K562 (cell line): Measurements from ENCODE around the gene FOXJ1.

ENCODE experiments used
- NR4A1 ChIP-seq, 2 experiments: fragments of 250-450 bp in 1 of 2; fragments of 450-650 bp in 1 of 2; sonication (Bioruptor Pico) in 1 of 2; IDR thresholded peaks; 2 replicates each; pipeline versions ENCODE4 v1.4.0 to v1.6.1; 2016 to 2020; ENCODE audit warnings: mild to moderate bottlenecking in 2 of 2, missing compliant biosample characterization in 1 of 2, missing genetic modification characterization in 1 of 2, moderate library complexity in 1 of 2
- U2AF2 ChIP-seq: fragments of 200-400 bp; formaldehyde crosslinking; optimal IDR thresholded peaks from 2 replicates; pipeline ENCODE3; 2017; ENCODE audit warnings: low read depth, mild to moderate bottlenecking, low read length
- TF ChIP-seq, protein P1 (sequence below), 3 experiments: IDR thresholded peaks in 2 of 3; conservative IDR thresholded peaks in 1 of 3; 2 replicates each; pipeline ENCODE4 v1.5.1; 2011 to 2012; ENCODE audit warnings: low read length in 3 of 3, mild to moderate bottlenecking in 3 of 3, control low read depth in 2 of 3, improper control_type of control experiment in 1 of 3, inconsistent platforms in 1 of 3, low read depth in 1 of 3, mixed read lengths in 1 of 3, moderate library complexity in 1 of 3; ENCODE audit not compliant: insufficient read depth in 2 of 3

DNA sequence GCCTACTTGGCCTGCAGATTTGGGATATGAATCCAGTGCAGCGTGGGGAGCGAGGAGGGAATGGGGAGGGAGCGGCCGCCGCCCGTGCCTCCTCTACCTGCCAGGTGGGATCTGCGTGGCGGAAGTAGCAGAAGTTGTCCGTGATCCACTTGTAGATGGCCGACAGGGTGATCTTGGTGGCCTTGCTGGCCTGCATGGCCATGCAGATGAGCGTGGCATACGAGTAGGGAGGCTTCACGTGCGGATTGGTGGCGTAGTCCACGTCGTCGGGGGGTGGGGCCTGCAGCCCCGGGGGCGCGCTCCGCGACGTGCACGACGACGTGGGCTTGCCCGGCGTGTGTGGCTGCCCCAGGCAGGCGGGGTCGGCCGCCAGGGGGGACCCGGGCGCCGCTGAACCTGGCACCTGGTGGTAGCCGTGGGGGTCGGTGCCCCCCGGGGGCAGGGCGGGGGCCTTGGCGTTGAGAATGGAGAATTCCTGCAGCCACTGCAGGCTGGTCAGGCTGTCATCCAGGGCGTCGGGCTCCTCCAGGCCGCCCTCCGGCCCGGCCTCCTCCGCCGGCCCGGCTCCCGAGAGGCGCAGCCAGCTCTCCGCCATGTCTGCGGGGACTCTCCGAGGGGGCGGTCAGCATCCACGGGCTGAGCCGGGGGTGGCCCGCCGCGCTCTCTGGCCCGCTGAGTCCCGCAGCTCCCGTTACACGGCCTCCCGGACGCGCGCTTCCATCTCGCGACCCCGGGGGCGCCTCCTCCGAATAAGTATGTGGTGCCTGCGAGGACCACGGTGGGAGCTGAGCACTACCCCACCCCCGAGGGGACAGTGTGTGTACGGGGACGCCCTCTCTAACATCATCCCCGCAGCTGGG lies 1.0 kb downstream of the FOXJ1 start:
- TF ChIP-seq U2AF2 (no peak), NR4A1 (CRISPR knock-in tag; IDR thresholded peaks at IDR 0.05) (no peak), NR4A1 (tag; IDR thresholded peaks at IDR 0.05) (no peak)
- TF ChIP-seq, protein P1, sequence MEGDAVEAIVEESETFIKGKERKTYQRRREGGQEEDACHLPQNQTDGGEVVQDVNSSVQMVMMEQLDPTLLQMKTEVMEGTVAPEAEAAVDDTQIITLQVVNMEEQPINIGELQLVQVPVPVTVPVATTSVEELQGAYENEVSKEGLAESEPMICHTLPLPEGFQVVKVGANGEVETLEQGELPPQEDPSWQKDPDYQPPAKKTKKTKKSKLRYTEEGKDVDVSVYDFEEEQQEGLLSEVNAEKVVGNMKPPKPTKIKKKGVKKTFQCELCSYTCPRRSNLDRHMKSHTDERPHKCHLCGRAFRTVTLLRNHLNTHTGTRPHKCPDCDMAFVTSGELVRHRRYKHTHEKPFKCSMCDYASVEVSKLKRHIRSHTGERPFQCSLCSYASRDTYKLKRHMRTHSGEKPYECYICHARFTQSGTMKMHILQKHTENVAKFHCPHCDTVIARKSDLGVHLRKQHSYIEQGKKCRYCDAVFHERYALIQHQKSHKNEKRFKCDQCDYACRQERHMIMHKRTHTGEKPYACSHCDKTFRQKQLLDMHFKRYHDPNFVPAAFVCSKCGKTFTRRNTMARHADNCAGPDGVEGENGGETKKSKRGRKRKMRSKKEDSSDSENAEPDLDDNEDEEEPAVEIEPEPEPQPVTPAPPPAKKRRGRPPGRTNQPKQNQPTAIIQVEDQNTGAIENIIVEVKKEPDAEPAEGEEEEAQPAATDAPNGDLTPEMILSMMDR (IDR thresholded peaks at IDR 0.05 in 2 of 3, conservative IDR thresholded peaks at IDR 0.05 in 1 of 3; ENCODE audit: insufficient read depth in 2 of 3, low read depth in 1 of 3, low read length in 3 of 3) = no peak
